Measurements from ENCODE around the gene ZC3H13.

The ZC3H13 gene

DNA sequence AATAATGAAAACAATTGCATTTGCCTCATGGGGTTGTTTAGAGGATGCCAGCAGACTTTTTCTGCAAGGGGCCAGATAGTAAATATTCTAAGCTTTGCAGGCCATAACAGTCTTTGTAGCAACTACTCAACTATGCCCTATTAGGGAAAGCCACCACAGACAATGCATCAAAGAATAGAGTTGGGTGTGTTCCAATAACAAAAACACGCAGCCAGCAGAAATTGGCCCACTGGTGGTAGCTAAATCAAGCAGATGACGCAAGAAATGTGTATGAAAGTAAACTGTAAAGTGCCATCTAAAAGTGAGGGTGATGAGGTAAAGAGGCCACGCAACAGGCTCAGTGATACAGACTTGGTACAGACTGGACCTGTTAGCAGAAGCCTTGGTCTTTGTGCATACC, 125.8 kb downstream of the ZC3H13 start:
- DNase-seq, result no peak
- in situ Hi-C loops (cut with HindIII; ENCODE audit: low pct_ligation_motif_present, low pct_unique_long_range_greater_than_20kb, low sequenced_read_pairs), result no loop called here

DNA sequence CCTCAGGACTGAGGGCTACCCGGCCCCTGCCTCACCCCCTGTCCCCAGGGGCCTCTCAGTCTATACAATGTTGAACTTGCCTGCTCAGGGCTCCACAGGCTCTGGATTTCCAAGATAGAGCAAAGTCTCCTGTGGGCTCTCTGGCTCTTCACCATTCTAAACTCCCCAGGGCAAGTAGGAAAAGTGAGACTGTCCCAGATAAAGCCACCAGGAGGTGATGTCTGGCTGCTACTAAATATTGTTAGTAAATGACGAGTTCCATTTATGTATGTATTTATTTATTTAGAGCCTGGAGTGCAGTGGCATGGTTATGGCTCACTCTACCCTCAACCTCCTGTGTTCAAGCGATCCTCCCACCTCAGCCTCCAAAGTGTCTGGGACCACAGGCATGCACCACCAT, 127.4 kb downstream of the ZC3H13 start:
- DNase-seq, result no peak
- in situ Hi-C loops (cut with HindIII; ENCODE audit: low pct_ligation_motif_present, low pct_unique_long_range_greater_than_20kb, low sequenced_read_pairs), result no loop called here

DNA sequence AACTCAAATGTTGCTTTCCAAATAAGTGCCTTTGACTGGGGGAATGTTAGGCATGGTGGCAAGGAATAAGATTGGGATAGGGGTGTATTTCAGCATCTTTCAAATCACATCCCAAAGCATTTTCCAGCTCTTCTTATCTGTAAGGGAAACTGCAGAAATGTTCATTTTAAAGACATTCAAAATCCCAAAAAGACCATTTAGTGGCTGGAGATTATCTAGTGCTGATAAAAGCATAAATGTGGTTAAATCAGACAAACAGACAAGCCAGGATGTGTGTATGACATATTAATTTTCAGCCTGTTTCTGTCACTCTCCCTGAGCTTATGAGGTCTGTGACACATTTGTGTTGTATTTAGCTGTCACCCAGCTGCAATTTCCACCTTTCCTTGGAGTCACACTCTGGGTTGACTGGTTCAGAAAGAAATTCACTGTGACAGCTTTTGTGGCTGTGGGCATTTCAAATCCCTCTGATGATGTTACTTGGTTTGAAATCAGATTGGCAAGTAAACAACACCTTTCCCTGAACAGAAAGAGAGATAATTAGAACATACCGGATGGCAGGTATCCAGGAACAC, 131.3 kb downstream of the ZC3H13 start:
- in situ Hi-C loops (cut with HindIII; ENCODE audit: low pct_ligation_motif_present, low pct_unique_long_range_greater_than_20kb, low sequenced_read_pairs), result no loop called here
- DNase-seq, result no peak

DNA sequence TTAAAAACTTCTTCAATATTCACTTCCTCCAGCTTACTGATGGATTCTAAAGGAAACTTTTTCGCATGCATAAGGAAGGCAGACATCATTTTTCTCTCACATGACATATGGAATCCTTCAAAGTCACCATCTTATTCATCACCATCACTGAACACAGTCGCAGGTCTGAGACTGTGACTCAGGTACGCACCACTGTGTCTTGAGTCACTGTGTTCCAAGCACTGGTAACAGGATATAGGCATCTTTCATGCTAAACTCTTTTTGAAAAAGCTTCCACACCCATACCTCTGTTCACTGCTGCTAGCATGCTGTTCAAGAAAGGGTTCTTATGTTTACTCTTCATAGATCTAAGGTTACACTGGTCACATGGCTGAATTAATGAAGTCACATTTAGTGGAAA, 133.9 kb downstream of the ZC3H13 start:
- in situ Hi-C loops (cut with HindIII; ENCODE audit: low pct_ligation_motif_present, low pct_unique_long_range_greater_than_20kb, low sequenced_read_pairs), result no loop called here
- DNase-seq, result no peak

DNA sequence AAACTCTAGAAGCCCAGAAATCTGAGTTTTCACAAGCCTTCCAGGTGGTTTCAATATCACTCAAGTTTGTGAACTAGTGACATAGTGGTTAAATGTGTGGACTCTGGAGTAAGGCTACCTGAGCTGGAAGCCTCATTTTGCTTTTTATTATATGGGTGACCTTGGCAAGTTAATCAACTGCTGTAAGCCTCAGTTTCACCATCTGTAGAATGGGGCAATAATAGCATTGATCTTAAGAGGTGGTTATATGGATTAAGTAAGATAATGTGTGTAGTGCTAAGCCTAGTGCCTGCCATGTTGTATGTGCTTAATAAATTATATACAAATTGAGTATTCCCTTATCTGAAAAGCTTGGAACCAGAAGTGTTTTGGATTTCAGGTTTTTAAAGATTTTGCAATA, 135.5 kb downstream of the ZC3H13 start:
- in situ Hi-C loops (cut with HindIII; ENCODE audit: low pct_ligation_motif_present, low pct_unique_long_range_greater_than_20kb, low sequenced_read_pairs), result no loop called here
- DNase-seq, result no peak

DNA sequence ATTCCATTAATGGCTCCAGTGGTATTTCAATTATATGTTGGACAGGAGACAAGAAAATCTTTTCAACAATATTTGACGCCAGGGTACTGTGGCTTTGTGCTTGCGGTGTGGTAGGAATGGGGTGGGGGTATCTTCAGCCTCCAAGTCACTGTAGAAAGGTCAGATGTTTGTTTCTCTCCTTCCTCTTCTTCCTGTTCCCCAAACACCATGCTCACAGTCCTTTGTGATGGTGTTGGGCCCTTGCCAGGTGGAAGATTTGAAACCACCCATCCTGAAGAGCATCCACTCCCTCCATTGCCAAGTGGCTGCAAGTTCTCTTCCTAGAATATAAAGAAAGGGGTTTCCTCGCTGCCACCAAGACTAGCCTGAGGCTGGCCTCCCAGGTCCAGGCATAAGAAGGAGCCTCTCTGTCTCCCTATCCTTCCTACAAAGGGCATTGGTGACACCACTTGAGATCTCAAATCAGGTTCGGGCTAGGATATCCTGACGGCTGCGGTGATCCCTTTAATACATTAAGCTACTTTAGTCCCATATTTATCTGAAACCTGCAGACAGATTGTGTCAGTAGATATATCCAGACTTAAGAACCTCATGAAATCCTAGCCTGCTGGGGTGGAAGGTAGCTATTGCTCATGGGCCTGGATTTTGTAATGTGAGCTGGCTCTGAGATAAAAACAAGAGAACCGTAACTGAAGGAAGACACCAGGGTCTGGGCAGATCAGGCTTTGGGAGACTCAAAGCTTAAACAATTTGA, 136.7 kb downstream of the ZC3H13 start:
- no peak for DNase-seq
- in situ Hi-C loops (cut with HindIII; ENCODE audit: low pct_ligation_motif_present, low pct_unique_long_range_greater_than_20kb, low sequenced_read_pairs), result no loop called here

DNA sequence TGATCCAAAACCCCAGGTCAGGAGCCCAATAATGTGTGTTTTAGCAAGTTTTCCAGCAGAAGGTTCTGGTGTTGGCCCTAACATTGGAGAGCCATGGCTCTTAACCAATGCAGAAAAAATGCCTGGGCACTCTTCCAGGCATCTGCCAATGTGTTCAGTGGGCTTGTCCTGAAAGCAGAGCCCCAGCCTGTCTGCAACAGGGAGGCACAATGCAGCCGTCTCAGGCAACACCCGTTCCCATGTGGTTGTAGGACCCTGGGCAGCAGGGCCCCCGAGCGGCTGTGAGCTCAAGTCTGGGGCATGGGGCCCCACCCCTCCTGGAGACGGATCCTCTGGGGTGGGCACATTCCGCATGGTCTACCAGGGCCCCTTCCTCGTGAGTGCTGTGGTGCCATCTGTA, 142.9 kb downstream of the ZC3H13 start:
- no peak for DNase-seq
- in situ Hi-C loops (cut with HindIII; ENCODE audit: low pct_ligation_motif_present, low pct_unique_long_range_greater_than_20kb, low sequenced_read_pairs), result no loop called here

DNA sequence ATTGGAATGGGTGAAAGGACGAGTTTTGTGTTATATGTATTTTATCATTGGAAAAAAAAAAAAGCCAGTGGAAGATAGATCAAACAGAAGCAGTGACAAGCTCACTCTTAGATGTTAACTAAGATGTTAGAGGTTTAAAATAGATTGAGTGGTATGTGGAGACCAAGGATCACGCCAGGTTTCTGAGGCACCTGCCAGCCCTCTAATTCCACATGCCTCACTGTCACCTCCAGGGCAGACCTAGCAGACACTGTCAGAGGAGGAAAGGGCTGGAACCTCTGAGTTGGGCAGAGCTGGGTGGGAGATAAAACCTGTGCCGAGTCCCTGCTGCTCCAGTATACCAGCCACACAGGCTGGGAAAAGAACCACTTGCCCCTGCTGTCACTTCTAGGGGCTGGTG, 143.5 kb downstream of the ZC3H13 start:
- DNase-seq, result no peak
- in situ Hi-C loops (cut with HindIII; ENCODE audit: low pct_ligation_motif_present, low pct_unique_long_range_greater_than_20kb, low sequenced_read_pairs), result no loop called here

DNA sequence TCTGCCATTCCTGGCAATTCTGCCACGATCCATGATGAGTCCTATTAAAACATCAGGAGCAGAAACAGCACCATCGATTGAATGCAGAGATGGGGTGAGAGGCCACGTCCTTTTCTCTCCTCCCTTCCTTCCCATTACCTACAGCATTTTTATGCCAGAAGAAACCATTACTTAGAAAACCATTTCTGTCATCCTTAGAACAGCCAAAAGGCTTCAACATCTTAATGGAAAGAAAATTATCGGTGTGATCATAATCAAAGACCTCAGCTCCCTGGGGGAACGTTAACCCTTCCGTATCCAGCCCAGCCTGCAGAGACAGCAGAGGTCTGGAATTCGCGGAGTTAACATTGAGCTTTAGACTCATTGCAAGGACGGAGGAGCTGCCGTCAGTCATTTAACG, 145.0 kb downstream of the ZC3H13 start:
- in situ Hi-C loops (cut with HindIII; ENCODE audit: low pct_ligation_motif_present, low pct_unique_long_range_greater_than_20kb, low sequenced_read_pairs), result no loop called here
- no peak for DNase-seq
